ENCODE results near the gene GSDMA. TPM values are rescaled to one million over a fixed set of nuclear protein-coding genes. Genes with fewer than 3 reads are reported as not detected.

GSDMA gene
- total RNA-seq, 1 donor from 2014 or later, result 0.74 TPM

- peak overlapping the region; percentile 89 for H3K27ac ChIP-seq
- no peak for TF ChIP-seq POLR2AphosphoS5 (IDR thresholded peaks at IDR 0.05; ENCODE audit: insufficient read depth in 1 of 2, low read depth in 1 of 2)
- TF ChIP-seq, protein P1, sequence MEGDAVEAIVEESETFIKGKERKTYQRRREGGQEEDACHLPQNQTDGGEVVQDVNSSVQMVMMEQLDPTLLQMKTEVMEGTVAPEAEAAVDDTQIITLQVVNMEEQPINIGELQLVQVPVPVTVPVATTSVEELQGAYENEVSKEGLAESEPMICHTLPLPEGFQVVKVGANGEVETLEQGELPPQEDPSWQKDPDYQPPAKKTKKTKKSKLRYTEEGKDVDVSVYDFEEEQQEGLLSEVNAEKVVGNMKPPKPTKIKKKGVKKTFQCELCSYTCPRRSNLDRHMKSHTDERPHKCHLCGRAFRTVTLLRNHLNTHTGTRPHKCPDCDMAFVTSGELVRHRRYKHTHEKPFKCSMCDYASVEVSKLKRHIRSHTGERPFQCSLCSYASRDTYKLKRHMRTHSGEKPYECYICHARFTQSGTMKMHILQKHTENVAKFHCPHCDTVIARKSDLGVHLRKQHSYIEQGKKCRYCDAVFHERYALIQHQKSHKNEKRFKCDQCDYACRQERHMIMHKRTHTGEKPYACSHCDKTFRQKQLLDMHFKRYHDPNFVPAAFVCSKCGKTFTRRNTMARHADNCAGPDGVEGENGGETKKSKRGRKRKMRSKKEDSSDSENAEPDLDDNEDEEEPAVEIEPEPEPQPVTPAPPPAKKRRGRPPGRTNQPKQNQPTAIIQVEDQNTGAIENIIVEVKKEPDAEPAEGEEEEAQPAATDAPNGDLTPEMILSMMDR (IDR thresholded peaks at IDR 0.05), result no peak
- TF ChIP-seq POLR2A (IDR thresholded peaks at IDR 0.05), result no peak
- H3K27me3 ChIP-seq, result no peaks in the 10 kb centered on the region
- DNase-seq (ENCODE audit: extremely low spot score in 2 of 2), result no peak
- intact Hi-C loops (cut with DNase I), result no loop called here
- peaks cover 63% of the 10 kb centered on the region for H3K4me1 ChIP-seq
- no peaks in the 10 kb centered on the region for H3K9me3 ChIP-seq
- no peak overlapping the region for H3K4me3 ChIP-seq
- peaks cover 0 to under 1% of the 10 kb centered on the region in 2 donors for H3K36me3 ChIP-seq
Measured at GRCh38 chr17:40014375-40014980, 51.7 kb downstream of the GSDMA start.

GRCh38 chr17:40015005-40015997 is 52.5 kb downstream of the GSDMA start, which contains the start of gene CSF3:
Gene CSF3, plus strand, starts transcription at chr17:40015440. Its CDS starts 35 bp downstream, at chr17:40015475.
- DNase-seq (ENCODE audit: extremely low spot score in 2 of 2), result no peak
- TF ChIP-seq, protein P1 (IDR thresholded peaks at IDR 0.05), result no peak
- no peak for TF ChIP-seq POLR2A (IDR thresholded peaks at IDR 0.05)
- no peak for TF ChIP-seq POLR2AphosphoS5 (IDR thresholded peaks at IDR 0.05; ENCODE audit: insufficient read depth in 1 of 2, low read depth in 1 of 2)
- peak within 1 kb of the TSS in 1 of 2 donors; percentile 2 for H3K4me3 ChIP-seq
- H3K27me3 ChIP-seq, result no peaks in the 10 kb centered on the region
- peak within 1 kb of the TSS; percentile 89 for H3K27ac ChIP-seq
- intact Hi-C loops (cut with DNase I), result loop anchor here (5.0 kb wide), 2 partner anchors 97 to 152 kb away; no protein-coding TSS in a partner anchor
- H3K9me3 ChIP-seq, result no peaks in the 10 kb centered on the region
- peaks cover 71% of the 10 kb centered on the region for H3K4me1 ChIP-seq
- H3K36me3 ChIP-seq, result peaks cover 0 to 9% of the 10 kb centered on the region in 2 donors

- Histone ChIP-seq H3K9me3 (no peaks in the 10 kb centered on the region), H3K4me3 (no peak overlapping the region), H3K27me3 (no peaks in the 10 kb centered on the region), H3K27ac (peak overlapping the region; percentile 89), H3K36me3 (peaks cover 0 to 9% of the 10 kb centered on the region in 2 donors), H3K4me1 (peaks cover 81% of the 10 kb centered on the region)
- TF ChIP-seq, protein P1 (IDR thresholded peaks at IDR 0.05), result no peak
- TF ChIP-seq POLR2A (IDR thresholded peaks at IDR 0.05), result no peak
- no peak for TF ChIP-seq POLR2AphosphoS5 (IDR thresholded peaks at IDR 0.05; ENCODE audit: insufficient read depth in 1 of 2, low read depth in 1 of 2)
- DNase-seq (ENCODE audit: extremely low spot score in 2 of 2), result no peak
- intact Hi-C loops (cut with DNase I), result loop anchor here (5.0 kb wide), 2 partner anchors 96 to 151 kb away; no protein-coding TSS in a partner anchor
Measured at GRCh38 chr17:40015998-40016985, 53.5 kb downstream of the GSDMA start.

GRCh38 chr17:40017422-40018080 is 54.7 kb downstream of the GSDMA start:
- no peak for DNase-seq (ENCODE audit: extremely low spot score in 2 of 2)
- Histone ChIP-seq H3K27ac (peak overlapping the region; percentile 89), H3K9me3 (no peaks in the 10 kb centered on the region), H3K36me3 (peaks cover 0 to 14% of the 10 kb centered on the region in 2 donors), H3K4me1 (peaks cover 94% of the 10 kb centered on the region), H3K27me3 (no peaks in the 10 kb centered on the region), H3K4me3 (no peak overlapping the region)
- TF ChIP-seq POLR2A (IDR thresholded peaks at IDR 0.05), result no peak
- intact Hi-C loops (cut with DNase I), result loop anchor here (5.0 kb wide), 2 partner anchors 95 to 150 kb away; no protein-coding TSS in a partner anchor

Data from vagina (tissue), 2 donors.